Measurements from ENCODE around the gene NEUROD2.

NEUROD2 gene

GRCh38 chr17:39607851-39608130, at the start of gene NEUROD2:
Gene NEUROD2 (minus strand): TSS chr17:39607920. CDS start chr17:39606599, 1,321 bp downstream.
- DNase-seq (ENCODE audit: low spot score), result no peak

GRCh38 chr17:39655105-39655504, 47.4 kb upstream of the NEUROD2 start:
- DNase-seq (ENCODE audit: low spot score), result no peak

GRCh38 chr17:39653662-39654331, 46.1 kb upstream of the NEUROD2 start:
- DNase-seq (ENCODE audit: low spot score), result peak; percentile 70

GRCh38 chr17:39653316-39653661, 45.6 kb upstream of the NEUROD2 start:
- no peak for DNase-seq (ENCODE audit: low spot score)

- no peak for DNase-seq (ENCODE audit: low spot score)
These were observed 45.0 kb upstream of the NEUROD2 start for GRCh38 chr17:39652587-39653315.

GRCh38 chr17:39651923-39652586, 44.3 kb upstream of the NEUROD2 start:
- no peak for DNase-seq (ENCODE audit: low spot score)

GRCh38 chr17:39650121-39650579, 42.4 kb upstream of the NEUROD2 start:
- no peak for DNase-seq (ENCODE audit: low spot score)

GRCh38 chr17:39648616-39649366, 41.1 kb upstream of the NEUROD2 start:
- no peak for DNase-seq (ENCODE audit: low spot score)

GRCh38 chr17:39647256-39647655, 39.5 kb upstream of the NEUROD2 start:
- no peak for DNase-seq (ENCODE audit: low spot score)

GRCh38 chr17:39643271-39643670, 35.6 kb upstream of the NEUROD2 start:
- DNase-seq (ENCODE audit: low spot score), result no peak

GRCh38 chr17:39642291-39643074, 34.8 kb upstream of the NEUROD2 start:
- DNase-seq (ENCODE audit: low spot score), result no peak

GRCh38 chr17:39641883-39642282, 34.2 kb upstream of the NEUROD2 start:
- DNase-seq (ENCODE audit: low spot score), result no peak

- no peak for DNase-seq (ENCODE audit: low spot score)
These were observed 33.4 kb upstream of the NEUROD2 start for GRCh38 chr17:39641097-39641496.

GRCh38 chr17:39640591-39641031, 32.9 kb upstream of the NEUROD2 start:
- no peak for DNase-seq (ENCODE audit: low spot score)

- DNase-seq (ENCODE audit: low spot score), result no peak
These were observed 32.1 kb upstream of the NEUROD2 start for GRCh38 chr17:39639566-39640458.

- no peak for DNase-seq (ENCODE audit: low spot score)
These were observed 31.3 kb upstream of the NEUROD2 start for GRCh38 chr17:39639043-39639442.

- no peak for DNase-seq (ENCODE audit: low spot score)
These were observed 30.6 kb upstream of the NEUROD2 start for GRCh38 chr17:39638317-39638716.

- DNase-seq (ENCODE audit: low spot score), result peak; percentile 81
These were observed 29.4 kb upstream of the NEUROD2 start, which contains the start of gene STARD3 for GRCh38 chr17:39636927-39637736. Gene STARD3 (plus strand): TSS chr17:39637144. CDS start chr17:39653532, 16,388 bp downstream.

GRCh38 chr17:39636587-39636926, 28.8 kb upstream of the NEUROD2 start:
- DNase-seq (ENCODE audit: low spot score), result no peak

All from COLO829 (cell line).